Mucosa of stomach (tissue), 1 donor: ENCODE results near the gene SLC25A2.
"Not testable (repeated sequence)": the region's sequence is repeated elsewhere in the genome, so short reads cannot be mapped to it uniquely, and the experiment has no call there.

Source experiments
- H3K27me3 ChIP-seq: one replicate; pipeline ENCODE4 v1.7.0; 2013; ENCODE audit warnings: mild to moderate bottlenecking, low read length; ENCODE audit not compliant: control insufficient read depth, insufficient read depth
- H3K36me3 ChIP-seq: one replicate; pipeline ENCODE4 v1.7.0; 2013; ENCODE audit warnings: low read length; ENCODE audit not compliant: control insufficient read depth, insufficient read depth
- H3K4me1 ChIP-seq: one replicate; pipeline ENCODE4 v1.7.0; 2013; ENCODE audit warnings: mild to moderate bottlenecking, low read length; ENCODE audit not compliant: control insufficient read depth, insufficient read depth
- H3K4me3 ChIP-seq: one replicate; pipeline ENCODE4 v1.7.0; 2013; ENCODE audit warnings: low read length
- H3K9ac ChIP-seq: one replicate; pipeline ENCODE4 v1.7.0; 2013; ENCODE audit warnings: mild to moderate bottlenecking, low read length, moderate library complexity
- H3K9me3 ChIP-seq: one replicate; pipeline ENCODE4 v1.7.0; 2013; ENCODE audit warnings: mild to moderate bottlenecking, low read length, moderate library complexity; ENCODE audit not compliant: control insufficient read depth
- donor health status: Pancreatic carcinoma.

SLC25A2 gene

DNA sequence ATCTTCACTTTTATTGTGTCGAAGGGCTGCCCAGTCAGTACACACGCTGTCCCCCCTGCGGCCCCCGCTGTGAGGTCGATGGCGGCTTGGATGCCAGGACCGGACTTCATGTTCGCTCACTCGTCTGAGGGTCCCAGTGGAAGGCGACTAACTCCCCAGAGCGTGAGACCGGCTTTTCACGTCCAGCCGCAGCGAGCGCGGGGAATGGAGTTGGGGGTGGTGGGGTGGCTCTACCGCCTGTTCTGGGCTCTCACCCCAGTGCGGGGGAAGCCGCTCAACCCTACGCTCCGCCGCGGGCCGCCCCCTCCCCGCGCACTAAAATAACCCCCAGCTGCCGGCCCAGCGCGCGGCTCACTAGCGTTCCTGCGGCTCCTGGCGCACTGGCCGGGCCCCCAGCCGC, at the start of gene SLC25A2:
TSS of gene SLC25A2 (minus strand) at position 294 of the 400 bp plus-strand sequence. CDS start at position 110, 184 bp downstream.
- H3K4me1 ChIP-seq: no peaks in the 10 kb centered on the region
- no peak within 1 kb of the TSS for H3K9ac ChIP-seq
- peaks cover 22% of the 10 kb centered on the region for H3K9me3 ChIP-seq
- H3K4me3 ChIP-seq: no peak within 1 kb of the TSS
- no peaks in the 10 kb centered on the region for H3K27me3 ChIP-seq
- H3K36me3 ChIP-seq: no peaks in the 10 kb centered on the region

GRCh38 chr5:141351591-141351990, 47.7 kb upstream of the SLC25A2 start:
- H3K4me3 ChIP-seq: no peak overlapping the region
- H3K9ac ChIP-seq: no peak overlapping the region
- H3K27me3 ChIP-seq: peaks cover 4% of the 10 kb centered on the region
- H3K4me1 ChIP-seq: no peaks in the 10 kb centered on the region
- no peaks in the 10 kb centered on the region for H3K36me3 ChIP-seq
- peaks cover 18% of the 10 kb centered on the region for H3K9me3 ChIP-seq

- Histone ChIP-seq H3K36me3 (no peaks in the 10 kb centered on the region), H3K4me3 (no peak within 1 kb of the TSS), H3K9me3 (peaks cover 18% of the 10 kb centered on the region), H3K27me3 (peaks cover 4% of the 10 kb centered on the region), H3K4me1 (no peaks in the 10 kb centered on the region), H3K9ac (no peak within 1 kb of the TSS)
These were observed 46.2 kb upstream of the SLC25A2 start, which contains the start of gene PCDHGB1 for GRCh38 chr5:141349917-141350619. TSS of gene PCDHGB1 (plus strand) at chr5:141350099. CDS start at chr5:141350261, 162 bp downstream.

- not testable (repeated sequence) for H3K36me3 ChIP-seq, H3K9ac ChIP-seq, H3K4me1 ChIP-seq, H3K4me3 ChIP-seq, H3K27me3 ChIP-seq
- peaks cover 12% of the 10 kb centered on the region for H3K9me3 ChIP-seq
These were observed 42.2 kb upstream of the SLC25A2 start for GRCh38 chr5:141346017-141346416.

DNA sequence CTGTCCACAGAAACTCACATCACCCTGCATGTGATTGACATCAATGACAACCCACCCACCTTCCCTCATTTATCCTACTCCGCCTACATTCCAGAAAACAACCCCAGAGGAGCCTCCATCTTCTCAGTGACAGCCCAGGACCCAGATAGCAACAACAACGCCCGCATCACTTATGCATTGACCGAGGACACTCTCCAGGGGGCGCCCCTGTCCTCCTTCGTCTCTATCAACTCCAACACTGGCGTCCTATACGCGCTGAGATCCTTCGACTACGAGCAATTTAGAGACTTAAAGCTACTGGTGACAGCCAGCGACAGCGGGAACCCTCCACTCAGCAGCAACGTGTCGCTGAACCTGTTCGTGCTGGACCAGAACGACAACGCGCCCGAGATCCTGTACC, 41.5 kb upstream of the SLC25A2 start:
- H3K9ac ChIP-seq: no peak overlapping the region
- no peaks in the 10 kb centered on the region for H3K36me3 ChIP-seq
- H3K27me3 ChIP-seq: no peaks in the 10 kb centered on the region
- no peaks in the 10 kb centered on the region for H3K4me1 ChIP-seq
- H3K9me3 ChIP-seq: peaks cover 9% of the 10 kb centered on the region
- H3K4me3 ChIP-seq: no peak overlapping the region

- no peak overlapping the region for H3K9ac ChIP-seq
- H3K9me3 ChIP-seq: peaks cover 5% of the 10 kb centered on the region
- H3K36me3 ChIP-seq: no peaks in the 10 kb centered on the region
- H3K27me3 ChIP-seq: peaks cover 4% of the 10 kb centered on the region
- no peaks in the 10 kb centered on the region for H3K4me1 ChIP-seq
- no peak overlapping the region for H3K4me3 ChIP-seq
These were observed 40.2 kb upstream of the SLC25A2 start for GRCh38 chr5:141343953-141344463.

- H3K27me3 ChIP-seq: peaks cover 9% of the 10 kb centered on the region
- no peaks in the 10 kb centered on the region for H3K4me1 ChIP-seq
- peaks cover 10% of the 10 kb centered on the region for H3K9me3 ChIP-seq
- no peak within 1 kb of the TSS for H3K4me3 ChIP-seq
- H3K36me3 ChIP-seq: no peaks in the 10 kb centered on the region
- H3K9ac ChIP-seq: no peak within 1 kb of the TSS
These were observed 39.5 kb upstream of the SLC25A2 start, which contains the start of gene PCDHGA3 for GRCh38 chr5:141343242-141343952. TSS of gene PCDHGA3 (plus strand) at chr5:141343829. CDS start at chr5:141344034, 205 bp downstream.

- H3K4me3 ChIP-seq: no peak overlapping the region
- H3K27me3 ChIP-seq: peaks cover 9% of the 10 kb centered on the region
- H3K9me3 ChIP-seq: peaks cover 10% of the 10 kb centered on the region
- H3K4me1 ChIP-seq: no peaks in the 10 kb centered on the region
- H3K36me3 ChIP-seq: no peaks in the 10 kb centered on the region
- no peak overlapping the region for H3K9ac ChIP-seq
These were observed 38.9 kb upstream of the SLC25A2 start for GRCh38 chr5:141342773-141343172.

GRCh38 chr5:141340781-141341354, 37.0 kb upstream of the SLC25A2 start:
- H3K27me3 ChIP-seq, H3K9ac ChIP-seq, H3K9me3 ChIP-seq, H3K36me3 ChIP-seq, H3K4me1 ChIP-seq, H3K4me3 ChIP-seq: not testable (repeated sequence)

GRCh38 chr5:141338538-141339306, 34.9 kb upstream of the SLC25A2 start, which contains the start of gene PCDHGA2:
TSS of gene PCDHGA2 (plus strand) at chr5:141338760.
- H3K4me3 ChIP-seq: no peak within 1 kb of the TSS
- H3K9me3 ChIP-seq: peaks cover 6% of the 10 kb centered on the region
- H3K36me3 ChIP-seq: no peaks in the 10 kb centered on the region
- H3K4me1 ChIP-seq: no peaks in the 10 kb centered on the region
- H3K27me3 ChIP-seq: peaks cover 9% of the 10 kb centered on the region
- no peak within 1 kb of the TSS for H3K9ac ChIP-seq

DNA sequence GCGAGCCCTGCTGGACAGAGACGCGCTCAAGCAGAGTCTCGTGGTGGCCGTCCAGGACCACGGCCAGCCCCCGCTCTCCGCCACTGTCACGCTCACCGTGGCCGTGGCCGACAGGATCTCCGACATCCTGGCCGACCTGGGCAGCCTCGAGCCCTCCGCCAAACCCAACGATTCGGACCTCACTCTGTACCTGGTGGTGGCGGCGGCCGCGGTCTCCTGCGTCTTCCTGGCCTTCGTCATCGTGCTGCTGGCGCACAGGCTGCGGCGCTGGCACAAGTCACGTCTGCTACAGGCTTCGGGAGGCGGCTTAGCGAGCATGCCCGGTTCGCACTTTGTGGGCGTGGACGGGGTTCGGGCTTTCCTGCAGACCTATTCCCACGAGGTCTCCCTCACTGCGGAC, 28.7 kb upstream of the SLC25A2 start:
- not testable (repeated sequence) for H3K27me3 ChIP-seq, H3K4me3 ChIP-seq, H3K4me1 ChIP-seq, H3K9ac ChIP-seq, H3K9me3 ChIP-seq, H3K36me3 ChIP-seq
